ENCODE results near the gene LY6G6C.

Gene LY6G6C, protein sequence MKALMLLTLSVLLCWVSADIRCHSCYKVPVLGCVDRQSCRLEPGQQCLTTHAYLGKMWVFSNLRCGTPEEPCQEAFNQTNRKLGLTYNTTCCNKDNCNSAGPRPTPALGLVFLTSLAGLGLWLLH

DNA sequence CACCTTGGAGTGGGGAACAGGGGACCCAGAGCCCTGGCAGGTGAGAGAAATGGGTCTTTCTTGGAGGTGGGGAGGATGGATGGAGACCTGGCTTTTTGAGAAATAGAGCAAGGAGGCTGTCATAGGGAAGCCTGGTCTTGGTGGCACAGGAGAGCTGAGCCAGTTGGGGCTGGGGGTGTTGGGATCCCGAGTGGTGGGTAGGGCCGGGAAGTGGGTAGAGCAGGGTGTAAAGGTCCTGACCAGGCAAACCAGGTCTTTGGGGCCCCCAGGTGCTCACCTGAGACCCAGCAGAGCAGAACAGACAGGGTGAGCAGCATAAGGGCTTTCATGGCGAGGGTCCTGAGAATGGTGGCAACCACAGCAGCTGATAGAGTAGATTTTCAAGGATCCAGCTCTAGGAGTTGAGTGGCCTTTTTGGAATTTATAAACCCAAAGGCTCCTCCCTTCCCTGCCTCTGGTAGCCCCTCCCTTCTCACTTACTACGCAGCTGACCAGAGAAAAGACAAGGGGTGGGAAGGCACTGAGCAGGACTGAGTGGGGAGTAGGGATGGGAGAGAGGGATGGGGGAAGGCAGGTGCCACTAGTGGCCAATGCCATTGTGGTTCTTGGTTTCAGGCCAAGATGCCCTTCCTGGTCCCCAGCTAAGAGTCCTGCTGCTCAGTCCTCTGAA lies at the start of gene LY6G6C:
TSS of gene LY6G6C (minus strand) at position 396 of the 670 bp plus-strand sequence. CDS start at position 329, 67 bp downstream.
- TF ChIP-seq GATA3 (IDR thresholded peaks at IDR 0.05; ENCODE audit: low read depth, low read length) = no peak
- TF ChIP-seq GATA2 (IDR thresholded peaks at IDR 0.05; ENCODE audit: low read depth, low read length) = no peak

DNA sequence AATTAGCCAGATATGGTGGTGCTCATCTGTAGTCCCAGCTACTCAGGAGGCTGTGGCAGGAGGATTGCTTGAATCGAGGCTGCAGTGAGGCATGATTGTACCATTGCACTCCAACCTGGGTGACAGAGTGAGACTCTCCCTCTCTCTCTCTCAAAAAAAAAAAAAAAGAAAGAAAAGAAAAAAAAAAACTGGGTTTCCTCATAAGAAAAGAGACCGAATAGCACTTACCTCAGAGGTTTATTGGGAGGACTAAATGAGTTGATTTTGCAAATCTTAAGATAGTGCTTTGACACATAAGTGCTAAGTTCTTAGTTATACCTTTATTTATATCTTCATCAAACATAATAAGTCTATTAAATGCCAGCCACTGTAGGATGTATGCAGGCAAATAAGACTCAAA lies 49.3 kb upstream of the LY6G6C start:
- no peak for TF ChIP-seq GATA2 (IDR thresholded peaks at IDR 0.05; ENCODE audit: low read depth, low read length)
- no peak for TF ChIP-seq GATA3 (IDR thresholded peaks at IDR 0.05; ENCODE audit: low read depth, low read length)

DNA sequence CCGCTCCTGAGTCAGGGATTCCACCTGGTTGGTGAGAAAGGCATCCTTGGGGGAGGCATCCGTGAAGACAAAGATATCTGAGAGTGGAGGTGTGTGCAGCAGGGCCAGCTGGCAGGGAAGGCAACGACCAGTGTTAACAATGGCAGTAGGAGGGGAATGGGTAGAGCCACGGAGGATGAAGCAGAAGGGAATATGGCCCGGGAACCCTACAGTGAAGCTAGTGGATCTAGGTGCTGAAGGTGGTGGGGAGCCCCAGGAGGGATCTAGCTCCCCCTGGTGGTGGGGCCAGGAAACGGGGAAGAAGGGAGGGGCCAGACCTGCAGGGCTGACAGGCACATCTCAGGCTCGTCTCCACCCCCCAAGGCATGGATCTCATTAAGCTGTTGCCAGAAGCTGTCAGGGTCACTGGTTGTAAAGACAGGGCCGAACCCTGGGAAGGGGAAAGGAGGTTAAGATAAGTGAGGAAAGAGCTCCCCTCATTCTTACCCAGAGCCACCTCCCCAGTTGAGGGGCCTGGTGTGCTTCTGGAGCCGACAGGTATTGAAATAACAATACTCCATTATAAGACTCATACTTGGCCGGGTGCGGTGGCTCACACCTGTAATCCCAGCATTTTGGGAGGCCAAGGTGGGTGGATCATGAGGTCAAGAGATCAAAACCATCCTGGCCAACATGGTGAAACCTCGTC lies 48.3 kb upstream of the LY6G6C start:
- no peak for TF ChIP-seq GATA2 (IDR thresholded peaks at IDR 0.05; ENCODE audit: low read depth, low read length)
- TF ChIP-seq GATA3 (IDR thresholded peaks at IDR 0.05; ENCODE audit: low read depth, low read length) = no peak

DNA sequence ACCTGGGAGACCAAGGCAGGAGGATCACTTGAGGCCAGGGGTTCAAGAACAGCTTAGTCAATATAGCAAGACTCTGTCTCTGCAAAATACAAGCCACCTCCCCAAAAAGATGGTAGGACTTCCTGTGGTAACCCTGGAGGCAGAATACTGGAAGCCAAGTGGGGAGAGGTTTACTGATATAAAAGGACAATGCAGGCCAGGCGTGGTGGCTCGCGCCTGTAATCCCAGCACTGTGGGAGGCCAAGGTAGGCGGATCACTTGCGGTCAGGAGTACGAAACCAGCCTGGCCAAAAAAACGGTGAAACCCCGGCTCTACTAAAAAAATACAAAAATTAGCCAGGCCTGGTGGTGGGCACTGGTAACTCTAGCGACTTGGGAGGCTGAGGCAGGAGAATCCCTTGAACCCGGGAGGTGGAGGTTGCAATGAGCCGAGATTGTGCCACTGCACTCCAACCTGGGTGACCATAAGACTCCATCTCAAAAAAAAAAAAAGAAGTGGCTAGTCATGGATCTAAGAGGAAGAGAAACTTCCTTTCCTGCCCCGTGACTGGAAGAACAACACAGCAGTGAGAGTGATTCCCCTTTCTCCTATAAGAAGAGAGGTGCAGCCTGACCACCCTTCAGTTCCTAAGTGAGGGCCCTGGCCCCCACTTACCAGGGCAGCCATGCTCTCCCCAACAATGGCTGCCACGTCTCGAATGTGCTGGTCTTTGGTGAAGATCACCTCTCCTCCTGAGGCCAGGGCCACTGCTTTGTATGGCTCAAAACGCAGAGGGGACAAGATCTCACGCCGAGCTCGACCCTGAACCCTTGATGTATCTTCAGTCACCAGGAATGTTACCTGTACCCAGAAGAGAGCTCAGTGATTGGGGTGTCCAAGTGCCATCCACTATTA lies 47.1 kb upstream of the LY6G6C start:
- no peak for TF ChIP-seq GATA3 (IDR thresholded peaks at IDR 0.05; ENCODE audit: low read depth, low read length)
- TF ChIP-seq GATA2 (IDR thresholded peaks at IDR 0.05; ENCODE audit: low read depth, low read length) = no peak

DNA sequence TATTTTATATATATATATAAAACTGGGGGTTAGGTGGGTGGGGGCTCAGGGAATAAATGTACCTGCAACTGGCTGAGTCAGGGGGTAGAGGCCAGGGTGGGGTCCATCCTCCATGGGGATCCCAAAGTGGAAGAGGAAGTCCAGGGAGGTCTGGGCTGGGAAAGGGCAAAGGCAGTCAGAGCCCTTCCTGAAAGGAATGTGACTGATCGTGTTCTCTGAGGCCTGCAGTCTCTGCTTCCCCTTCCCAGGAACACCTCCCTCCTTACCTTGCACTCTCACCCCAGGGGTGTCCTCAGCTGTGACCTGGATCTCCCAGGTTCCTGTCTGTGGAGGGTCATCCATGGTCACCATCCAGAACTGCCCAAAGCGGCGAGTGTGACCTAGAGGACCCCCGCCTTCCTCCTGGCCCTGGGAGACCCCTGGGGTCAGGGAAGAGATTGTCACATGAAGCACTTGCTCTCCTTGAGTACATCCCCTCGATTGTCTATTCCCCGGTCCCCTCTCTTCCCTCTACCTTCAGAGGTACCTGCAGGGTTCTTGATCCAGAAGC lies 45.6 kb upstream of the LY6G6C start:
- TF ChIP-seq GATA3 (IDR thresholded peaks at IDR 0.05; ENCODE audit: low read depth, low read length) (no peak), GATA2 (IDR thresholded peaks at IDR 0.05; ENCODE audit: low read depth, low read length) (no peak)

DNA sequence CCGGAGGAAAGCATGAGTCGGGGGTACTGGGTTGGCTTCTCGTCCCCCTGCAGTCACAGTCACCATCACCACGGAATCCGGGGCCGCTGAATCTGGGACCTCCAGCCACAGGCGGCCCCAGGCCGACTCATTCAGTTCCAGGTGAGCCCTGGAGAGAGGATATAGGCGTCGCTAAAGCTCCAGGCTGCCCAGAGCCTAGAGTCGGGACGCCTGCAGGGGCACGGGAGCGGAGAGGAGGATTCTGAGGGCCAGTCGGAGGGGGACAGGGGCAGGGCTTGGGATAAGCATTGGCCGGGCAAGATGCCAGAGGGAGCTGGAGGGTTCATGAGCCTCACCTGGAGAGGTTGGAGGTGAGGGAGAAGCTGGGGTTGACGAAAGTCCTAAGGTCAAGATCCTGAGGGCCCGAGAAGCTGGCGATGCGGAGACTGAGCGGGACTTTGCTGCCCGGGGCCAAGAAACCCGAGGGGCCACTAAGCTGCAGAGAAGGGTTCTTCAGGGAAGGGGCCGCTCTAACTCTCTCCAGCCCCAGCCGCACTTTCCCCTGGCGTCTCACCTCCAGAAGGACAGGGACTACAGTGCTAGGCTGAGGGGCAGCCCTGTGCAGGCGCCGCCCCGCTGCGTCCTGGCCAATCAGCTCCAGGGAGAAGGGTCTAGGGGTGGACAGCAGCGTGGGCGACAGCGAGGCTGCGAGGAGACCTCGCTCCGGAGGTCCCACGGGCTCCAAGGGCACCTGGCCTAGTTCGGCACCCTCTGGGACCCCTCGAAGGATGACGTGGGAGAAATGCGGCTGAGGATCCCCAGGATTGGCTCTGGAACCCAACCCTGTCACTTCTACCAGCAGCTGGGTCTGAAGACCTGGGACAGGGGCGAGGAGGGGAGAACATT lies 44.6 kb upstream of the LY6G6C start:
- TF ChIP-seq GATA2 (IDR thresholded peaks at IDR 0.05; ENCODE audit: low read depth, low read length) = no peak
- no peak for TF ChIP-seq GATA3 (IDR thresholded peaks at IDR 0.05; ENCODE audit: low read depth, low read length)

DNA sequence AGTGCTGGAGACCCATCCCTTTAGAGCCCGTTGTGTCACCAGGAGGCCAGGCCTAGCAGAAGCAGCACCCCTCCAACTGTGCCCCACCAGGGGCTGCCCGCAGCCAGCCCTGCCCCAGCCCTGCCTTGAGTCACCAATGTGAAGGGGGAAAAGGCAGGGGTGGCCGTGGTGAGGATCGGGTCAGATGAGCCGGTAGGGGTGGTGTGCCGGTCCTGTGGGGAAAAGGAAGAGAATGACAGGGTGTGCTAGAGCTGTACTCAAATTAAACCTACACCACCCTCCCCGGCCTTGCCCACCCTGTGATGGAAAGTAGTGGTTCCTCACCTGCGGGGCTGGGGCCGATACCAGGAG lies 44.0 kb upstream of the LY6G6C start:
- TF ChIP-seq GATA2 (IDR thresholded peaks at IDR 0.05; ENCODE audit: low read depth, low read length) (no peak), GATA3 (IDR thresholded peaks at IDR 0.05; ENCODE audit: low read depth, low read length) (no peak)

DNA sequence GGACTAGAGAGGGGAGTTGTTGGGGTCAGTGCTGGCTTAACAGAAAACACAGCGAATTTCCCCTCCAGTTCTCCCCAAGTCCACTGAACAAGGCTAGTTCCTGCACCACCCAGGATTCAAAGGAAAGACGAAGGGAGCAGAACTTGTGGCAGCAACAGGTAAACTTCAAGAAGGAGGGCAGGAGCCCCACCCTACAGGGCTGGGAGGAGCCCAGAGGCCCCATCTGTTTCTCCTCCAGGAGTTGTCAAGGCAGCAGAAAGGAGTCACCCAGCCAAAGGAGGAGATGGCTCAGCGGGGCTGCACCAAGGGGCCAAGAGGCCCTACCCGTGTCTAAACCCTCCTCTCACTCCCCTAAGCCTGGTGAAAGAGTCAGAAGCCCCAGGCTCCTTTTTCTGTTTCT lies 42.7 kb upstream of the LY6G6C start:
- TF ChIP-seq GATA2 (IDR thresholded peaks at IDR 0.05; ENCODE audit: low read depth, low read length) (no peak), GATA3 (IDR thresholded peaks at IDR 0.05; ENCODE audit: low read depth, low read length) (no peak)

DNA sequence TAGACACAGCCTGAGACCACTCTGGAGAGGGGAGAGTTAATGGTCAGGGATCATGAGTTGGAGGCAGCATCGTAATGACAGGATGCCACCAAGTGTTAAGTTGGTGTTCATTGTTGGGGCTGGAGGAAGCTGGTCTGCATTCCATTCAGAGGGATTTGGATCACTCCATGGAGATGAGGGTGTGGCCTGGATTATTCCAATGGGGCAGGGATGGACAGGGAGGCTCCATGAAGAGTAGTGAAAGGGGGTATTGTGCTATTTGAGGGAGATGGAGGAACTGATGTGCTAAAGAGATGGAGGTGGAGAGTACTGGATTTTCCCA lies 42.0 kb upstream of the LY6G6C start:
- TF ChIP-seq GATA2 (IDR thresholded peaks at IDR 0.05; ENCODE audit: low read depth, low read length) (no peak), GATA3 (IDR thresholded peaks at IDR 0.05; ENCODE audit: low read depth, low read length) (no peak)

DNA sequence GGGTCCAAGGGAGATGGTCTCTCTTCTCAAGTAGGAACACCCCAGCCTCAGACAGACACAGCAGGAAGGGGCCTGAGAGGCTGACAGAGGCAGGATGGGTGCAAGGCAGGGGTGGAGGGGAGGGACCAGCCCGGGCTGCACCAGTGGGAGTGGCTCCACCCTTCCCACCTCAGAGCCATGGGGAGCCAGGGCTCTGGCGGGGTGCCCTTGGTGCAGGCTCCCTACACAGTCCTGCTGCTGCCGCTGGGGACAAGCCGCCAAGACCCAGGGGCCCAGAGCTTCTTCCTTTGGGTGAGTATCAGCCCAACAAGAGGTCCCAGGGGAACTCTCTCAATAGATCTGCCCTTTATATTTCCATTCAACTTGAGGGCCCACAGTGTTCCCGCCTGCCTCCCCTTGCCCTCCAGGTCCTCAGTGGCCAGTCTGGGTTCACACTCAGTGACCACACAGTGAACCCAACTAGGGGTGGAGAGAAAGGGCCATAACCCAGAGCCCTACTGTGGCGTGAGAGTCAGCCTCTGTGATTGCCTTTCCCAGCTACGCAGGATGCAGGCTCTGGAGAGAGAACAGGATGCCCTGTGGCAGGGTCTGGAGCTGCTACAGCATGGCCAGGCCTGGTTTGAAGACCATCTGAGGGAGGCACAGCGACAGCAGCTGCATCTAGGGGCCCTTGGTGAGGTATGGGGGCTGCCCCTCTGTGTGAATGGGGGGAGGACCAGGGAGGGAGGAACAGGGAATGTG lies 41.5 kb upstream of the LY6G6C start:
- TF ChIP-seq GATA3 (IDR thresholded peaks at IDR 0.05; ENCODE audit: low read depth, low read length) (no peak), GATA2 (IDR thresholded peaks at IDR 0.05; ENCODE audit: low read depth, low read length) (no peak)

DNA sequence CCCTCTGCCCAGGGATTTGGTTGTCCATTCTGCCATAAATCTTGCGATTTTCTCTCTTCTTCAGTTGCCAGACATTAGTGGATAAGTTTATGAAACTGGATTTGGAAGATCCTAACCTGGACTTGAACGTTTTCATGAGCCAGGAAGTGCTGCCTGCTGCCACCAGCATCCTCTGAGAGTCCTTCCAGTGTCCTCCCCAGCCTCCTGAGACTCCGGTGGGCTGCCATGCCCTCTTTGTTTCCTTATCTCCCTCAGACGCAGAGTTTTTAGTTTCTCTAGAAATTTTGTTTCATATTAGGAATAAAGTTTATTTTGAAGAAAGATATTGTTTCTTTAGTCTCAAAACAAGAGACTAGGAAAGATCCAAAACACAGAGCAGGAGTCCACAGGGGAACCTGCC lies 40.8 kb upstream of the LY6G6C start, which contains the start of gene SAPCD1:
TSS of gene SAPCD1 (plus strand) at position 301 of the 400 bp plus-strand sequence. CDS start 399 bp downstream, outside the sequence.
- TF ChIP-seq GATA2 (IDR thresholded peaks at IDR 0.05; ENCODE audit: low read depth, low read length) (no peak), GATA3 (IDR thresholded peaks at IDR 0.05; ENCODE audit: low read depth, low read length) (no peak)

DNA sequence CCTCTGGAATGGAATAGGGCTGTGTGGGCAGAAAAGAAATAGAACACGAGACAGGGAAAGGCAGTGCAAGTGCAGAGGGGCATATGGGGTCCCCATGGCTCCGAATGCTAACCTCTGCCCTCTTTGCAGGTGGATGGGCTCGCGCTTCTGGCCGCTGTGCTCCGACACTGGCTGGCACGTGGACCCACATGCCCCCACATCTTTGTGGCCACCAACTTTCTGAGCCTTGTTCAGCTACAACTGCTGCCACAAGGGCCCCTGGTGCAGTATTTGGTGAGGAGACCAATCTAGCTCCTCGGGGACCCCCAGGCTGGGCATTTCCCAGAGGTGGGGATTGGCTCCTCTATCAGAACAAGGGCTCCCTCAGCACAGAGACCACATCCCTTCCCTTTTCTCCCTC lies 39.8 kb upstream of the LY6G6C start:
- TF ChIP-seq GATA2 (IDR thresholded peaks at IDR 0.05; ENCODE audit: low read depth, low read length) (no peak), GATA3 (IDR thresholded peaks at IDR 0.05; ENCODE audit: low read depth, low read length) (no peak)

Data from SH-SY5Y (cell line).